SK-N-SH (cell line): ENCODE measurements around the gene ACSL3. TPM values are rescaled to one million over a fixed set of nuclear protein-coding genes. Genes with fewer than 3 reads are reported as not detected.
A peak's percentile ranks its signal among the peaks of the same experiment; 100 is the strongest.

Source experiments
- CTCF ChIA-PET: fragments of 300-600, 350-600 bp; formaldehyde crosslinking; extraction: SDS; loops from one replicate; lab custom pipeline; 2021; lab: Yijun Ruan, JAX
- POLR2A ChIA-PET: fragments of 350-600 bp; sonication (Branson Sonifier 250); formaldehyde crosslinking; extraction: SDS; loops from one replicate; lab custom pipeline; 2020; ENCODE audit warnings: antibody characterized with exemption, inconsistent platforms; lab: Yijun Ruan, JAX
- DNase-seq: peaks from one replicate; pipeline ENCODE4 v3.0.0; 2012
- H2AFZ ChIP-seq: fragments of 200-600 bp; sonication (generic); 2 replicates; pipeline ENCODE4 v1.8.1; 2016; ENCODE audit warnings: antibody characterized with exemption, mild to moderate bottlenecking, low read depth
- H3F3A ChIP-seq: fragments of 200-600 bp; sonication (generic); replicated peaks from 2 replicates; pipeline ENCODE3; 2016; ENCODE audit warnings: antibody characterized with exemption, mild to moderate bottlenecking; ENCODE audit not compliant: insufficient read depth
- H3K27ac ChIP-seq, 2 experiments: fragments of 200-500 bp in 1 of 2; fragments of 200-600 bp in 1 of 2; sonication (Bioruptor generic) in 1 of 2; sonication (generic), shearing (Covaris generic) in 1 of 2; 2 replicates each; pipeline versions ENCODE4 v1.5.1 to v1.6.1; 2014 to 2016; ENCODE audit warnings: low read depth in 2 of 2, inconsistent platforms in 1 of 2, low read length in 1 of 2, mild to moderate bottlenecking in 1 of 2, mixed read lengths in 1 of 2
- H3K27me3 ChIP-seq: fragments of 200-600 bp; sonication (generic), shearing (Covaris generic); 2 replicates; pipeline ENCODE4 v1.6.1; 2016; ENCODE audit warnings: mixed run types; ENCODE audit not compliant: insufficient read depth
- H3K36me3 ChIP-seq, 2 experiments: fragments of 200-500 bp in 1 of 2; fragments of 200-600 bp in 1 of 2; sonication (Bioruptor generic) in 1 of 2; sonication (generic) in 1 of 2; replicated peaks in 1 of 2; 2 replicates each; pipeline versions ENCODE3 to v1.5.1; 2014 to 2016; ENCODE audit warnings: low read length in 1 of 2, mild to moderate bottlenecking in 1 of 2; ENCODE audit not compliant: insufficient read depth in 2 of 2, control insufficient read depth in 1 of 2
- H3K4me1 ChIP-seq, 2 experiments: fragments of 200-500 bp in 1 of 2; fragments of 200-600 bp in 1 of 2; sonication (Bioruptor generic) in 1 of 2; sonication (generic), shearing (Covaris generic) in 1 of 2; 2 replicates each; pipeline versions ENCODE4 v1.5.1 to v1.6.1; 2014 to 2016; ENCODE audit warnings: low read depth in 1 of 2, low read length in 1 of 2, mixed run types in 1 of 2; ENCODE audit not compliant: insufficient read depth in 2 of 2, control insufficient read depth in 1 of 2
- H3K4me2 ChIP-seq: fragments of 200-600 bp; sonication (generic), shearing (Covaris generic); 2 replicates; pipeline ENCODE4 v1.6.1; 2017; ENCODE audit warnings: mixed run types
- H3K4me3 ChIP-seq, 2 experiments: fragments of 200-500 bp in 1 of 2; fragments of 200-600 bp in 1 of 2; sonication (Bioruptor generic) in 1 of 2; sonication (generic), shearing (Covaris generic) in 1 of 2; 2 replicates each; pipeline versions ENCODE4 v1.5.1 to v1.8.1; 2014 to 2016; ENCODE audit warnings: low read depth in 2 of 2, inconsistent platforms in 1 of 2, low read length in 1 of 2, mild to moderate bottlenecking in 1 of 2, mixed read lengths in 1 of 2, moderate library complexity in 1 of 2
- H3K79me2 ChIP-seq: fragments of 200-600 bp; sonication (generic); 2 replicates; pipeline ENCODE4 v1.8.1; 2017; ENCODE audit warnings: mild to moderate bottlenecking; ENCODE audit not compliant: insufficient read depth
- H3K9ac ChIP-seq: fragments of 200-600 bp; sonication (generic); 2 replicates; pipeline ENCODE4 v1.6.1; 2017; ENCODE audit warnings: mixed run types
- H3K9me2 ChIP-seq: fragments of 200-600 bp; sonication (generic); 2 replicates; pipeline ENCODE4 v1.6.1; 2017; ENCODE audit warnings: mixed run types
- H3K9me3 ChIP-seq: fragments of 200-600 bp; sonication (generic); 2 replicates; pipeline ENCODE4 v1.6.1; 2017; ENCODE audit warnings: mixed run types, mild to moderate bottlenecking, moderate library complexity
- H4K20me1 ChIP-seq: fragments of 200-600 bp; sonication (generic); 2 replicates; pipeline ENCODE4 v1.6.1; 2017; ENCODE audit warnings: mild to moderate bottlenecking, mixed run types; ENCODE audit not compliant: insufficient read depth
- FOXM1 ChIP-seq: IDR thresholded peaks from 2 replicates; pipeline ENCODE4 v1.4.0; 2012; ENCODE audit warnings: low read depth, mild to moderate bottlenecking
- MEF2A ChIP-seq: IDR thresholded peaks from 2 replicates; pipeline ENCODE4 v1.4.0; 2012; ENCODE audit warnings: low read depth, borderline replicate concordance
- NRF1 ChIP-seq: IDR thresholded peaks from 2 replicates; pipeline ENCODE4 v1.6.1; 2012; ENCODE audit warnings: low read depth, mild to moderate bottlenecking, low read length
- POLR2AphosphoS5 ChIP-seq: IDR thresholded peaks from 2 replicates; pipeline ENCODE4 v1.6.1; 2012; ENCODE audit warnings: low read depth, low read length
- RCOR1 ChIP-seq: fragments of 150-350 bp; IDR thresholded peaks from 2 replicates; pipeline ENCODE4 v1.6.1; 2017; ENCODE audit warnings: antibody characterized with exemption, low read length
- RXRA ChIP-seq: IDR thresholded peaks from 2 replicates; pipeline ENCODE4 v1.4.0; 2012; ENCODE audit warnings: low read depth, mild to moderate bottlenecking, borderline replicate concordance
- TAF1 ChIP-seq: IDR thresholded peaks from 2 replicates; pipeline ENCODE4 v1.6.1; 2012; ENCODE audit warnings: low read depth, mild to moderate bottlenecking, low read length, moderate library complexity, borderline replicate concordance
- WGBS: methylation state at CpG from one replicate; pipeline ENCODE4 v1.1.6; 2017; ENCODE audit warnings: low lambda C conversion rate; 5-methylcytosine and 5-hydroxymethylcytosine counted together
- polyA plus RNA-seq, 3 experiments: library from polyadenylated mRNA; depleted of rRNA; stranded (reverse); fragments of >200 nt; gene quantifications; 2 replicates each; pipeline ENCODE4 v1.2.3, GENCODE V29; 2012
- TF ChIP-seq, protein P1 (sequence below): IDR thresholded peaks from 2 replicates; pipeline ENCODE4 v1.6.1; 2012; ENCODE audit warnings: mild to moderate bottlenecking, low read depth, low read length, moderate library complexity
- TF ChIP-seq, protein P2 (sequence below): fragments of 200-600 bp; sonication (generic); IDR thresholded peaks from 2 replicates; pipeline ENCODE4 v1.6.1; 2017; ENCODE audit warnings: antibody characterized with exemption, mild to moderate bottlenecking, moderate library complexity
- TF ChIP-seq, protein P3 (sequence below): IDR thresholded peaks from 2 replicates; pipeline ENCODE4; 2012
- TF ChIP-seq, protein P4 (sequence below): IDR thresholded peaks from 2 replicates; pipeline ENCODE4 v1.4.0; 2012; ENCODE audit warnings: low read depth

Gene ACSL3
- polyA plus RNA-seq, 1 of the 3 experiments (the other 2 are of a cell fraction): 15.7 TPM

DNA sequence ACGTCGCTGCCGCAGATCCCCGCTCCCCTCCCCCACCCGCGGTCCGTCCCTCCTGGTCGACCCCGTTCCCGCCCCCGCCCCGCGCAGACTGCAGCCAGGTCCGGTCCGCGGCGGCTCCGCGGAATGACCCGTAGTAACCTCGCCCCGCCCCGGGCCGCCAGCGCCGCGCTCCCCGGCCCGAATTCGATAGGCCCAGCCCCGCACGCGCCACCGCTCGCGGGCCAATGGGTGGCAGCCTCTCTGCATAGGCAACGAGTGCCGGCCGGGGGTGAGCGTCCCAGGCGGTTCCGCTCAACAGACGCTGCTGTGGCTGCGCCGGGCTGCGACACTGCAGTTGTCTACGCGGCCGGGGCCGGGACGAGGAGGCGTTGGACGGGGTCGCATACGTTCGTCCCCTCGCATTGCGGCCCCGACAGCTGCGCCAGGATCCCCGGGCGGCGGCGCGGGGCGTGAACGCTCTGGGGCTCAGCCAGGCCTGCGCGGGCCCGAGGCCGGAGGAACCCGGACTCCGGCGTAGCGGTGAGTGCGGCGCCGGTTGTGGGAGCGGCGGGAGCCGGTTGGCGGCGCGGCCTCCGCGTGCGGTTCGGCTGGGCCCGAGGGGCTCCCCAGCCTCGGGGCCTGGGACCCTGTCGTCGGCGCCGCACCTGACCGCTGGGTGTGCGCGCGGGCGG, at the start of gene ACSL3 (continued):
- TF ChIP-seq, protein P1, sequence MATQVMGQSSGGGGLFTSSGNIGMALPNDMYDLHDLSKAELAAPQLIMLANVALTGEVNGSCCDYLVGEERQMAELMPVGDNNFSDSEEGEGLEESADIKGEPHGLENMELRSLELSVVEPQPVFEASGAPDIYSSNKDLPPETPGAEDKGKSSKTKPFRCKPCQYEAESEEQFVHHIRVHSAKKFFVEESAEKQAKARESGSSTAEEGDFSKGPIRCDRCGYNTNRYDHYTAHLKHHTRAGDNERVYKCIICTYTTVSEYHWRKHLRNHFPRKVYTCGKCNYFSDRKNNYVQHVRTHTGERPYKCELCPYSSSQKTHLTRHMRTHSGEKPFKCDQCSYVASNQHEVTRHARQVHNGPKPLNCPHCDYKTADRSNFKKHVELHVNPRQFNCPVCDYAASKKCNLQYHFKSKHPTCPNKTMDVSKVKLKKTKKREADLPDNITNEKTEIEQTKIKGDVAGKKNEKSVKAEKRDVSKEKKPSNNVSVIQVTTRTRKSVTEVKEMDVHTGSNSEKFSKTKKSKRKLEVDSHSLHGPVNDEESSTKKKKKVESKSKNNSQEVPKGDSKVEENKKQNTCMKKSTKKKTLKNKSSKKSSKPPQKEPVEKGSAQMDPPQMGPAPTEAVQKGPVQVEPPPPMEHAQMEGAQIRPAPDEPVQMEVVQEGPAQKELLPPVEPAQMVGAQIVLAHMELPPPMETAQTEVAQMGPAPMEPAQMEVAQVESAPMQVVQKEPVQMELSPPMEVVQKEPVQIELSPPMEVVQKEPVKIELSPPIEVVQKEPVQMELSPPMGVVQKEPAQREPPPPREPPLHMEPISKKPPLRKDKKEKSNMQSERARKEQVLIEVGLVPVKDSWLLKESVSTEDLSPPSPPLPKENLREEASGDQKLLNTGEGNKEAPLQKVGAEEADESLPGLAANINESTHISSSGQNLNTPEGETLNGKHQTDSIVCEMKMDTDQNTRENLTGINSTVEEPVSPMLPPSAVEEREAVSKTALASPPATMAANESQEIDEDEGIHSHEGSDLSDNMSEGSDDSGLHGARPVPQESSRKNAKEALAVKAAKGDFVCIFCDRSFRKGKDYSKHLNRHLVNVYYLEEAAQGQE: peak; percentile 75; the same call in 1 of the 2 replicates
- TF ChIP-seq MEF2A (no peak), FOXM1 (no peak), TAF1 (peak; percentile 98), RCOR1 (peak; percentile 8; the same call in 1 of the 2 replicates)
- TF ChIP-seq, protein P2, sequence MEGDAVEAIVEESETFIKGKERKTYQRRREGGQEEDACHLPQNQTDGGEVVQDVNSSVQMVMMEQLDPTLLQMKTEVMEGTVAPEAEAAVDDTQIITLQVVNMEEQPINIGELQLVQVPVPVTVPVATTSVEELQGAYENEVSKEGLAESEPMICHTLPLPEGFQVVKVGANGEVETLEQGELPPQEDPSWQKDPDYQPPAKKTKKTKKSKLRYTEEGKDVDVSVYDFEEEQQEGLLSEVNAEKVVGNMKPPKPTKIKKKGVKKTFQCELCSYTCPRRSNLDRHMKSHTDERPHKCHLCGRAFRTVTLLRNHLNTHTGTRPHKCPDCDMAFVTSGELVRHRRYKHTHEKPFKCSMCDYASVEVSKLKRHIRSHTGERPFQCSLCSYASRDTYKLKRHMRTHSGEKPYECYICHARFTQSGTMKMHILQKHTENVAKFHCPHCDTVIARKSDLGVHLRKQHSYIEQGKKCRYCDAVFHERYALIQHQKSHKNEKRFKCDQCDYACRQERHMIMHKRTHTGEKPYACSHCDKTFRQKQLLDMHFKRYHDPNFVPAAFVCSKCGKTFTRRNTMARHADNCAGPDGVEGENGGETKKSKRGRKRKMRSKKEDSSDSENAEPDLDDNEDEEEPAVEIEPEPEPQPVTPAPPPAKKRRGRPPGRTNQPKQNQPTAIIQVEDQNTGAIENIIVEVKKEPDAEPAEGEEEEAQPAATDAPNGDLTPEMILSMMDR: no peak; the same call in 1 of the 2 replicates
- TF ChIP-seq, protein P3, sequence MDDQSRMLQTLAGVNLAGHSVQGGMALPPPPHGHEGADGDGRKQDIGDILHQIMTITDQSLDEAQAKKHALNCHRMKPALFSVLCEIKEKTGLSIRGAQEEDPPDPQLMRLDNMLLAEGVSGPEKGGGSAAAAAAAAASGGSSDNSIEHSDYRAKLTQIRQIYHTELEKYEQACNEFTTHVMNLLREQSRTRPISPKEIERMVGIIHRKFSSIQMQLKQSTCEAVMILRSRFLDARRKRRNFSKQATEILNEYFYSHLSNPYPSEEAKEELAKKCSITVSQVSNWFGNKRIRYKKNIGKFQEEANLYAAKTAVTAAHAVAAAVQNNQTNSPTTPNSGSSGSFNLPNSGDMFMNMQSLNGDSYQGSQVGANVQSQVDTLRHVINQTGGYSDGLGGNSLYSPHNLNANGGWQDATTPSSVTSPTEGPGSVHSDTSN: peak; percentile 6; the same call in 1 of the 2 replicates

DNA sequence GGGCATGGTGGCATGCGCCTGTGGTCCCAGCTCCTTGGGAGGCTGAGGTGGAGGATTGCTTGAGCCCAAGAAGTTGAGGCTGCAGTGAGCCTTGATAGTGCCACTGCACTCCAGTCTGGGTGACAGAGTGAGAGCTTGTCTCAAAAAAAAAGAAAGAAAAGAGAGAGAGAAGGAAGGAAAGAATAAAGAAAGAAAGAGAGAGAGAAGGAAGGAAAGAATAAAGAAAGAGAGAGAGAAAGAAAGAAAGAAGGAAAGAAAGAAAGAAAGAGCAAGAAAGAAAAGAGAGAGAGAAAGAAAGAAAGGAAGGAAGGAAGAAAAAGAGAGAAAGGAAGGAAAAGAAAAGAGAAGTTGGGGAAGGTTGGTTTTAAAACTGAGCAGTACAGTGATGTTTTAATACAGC, 49.0 kb upstream of the ACSL3 start:
- no peak for DNase-seq
- Histone ChIP-seq H3K9me2 (no peaks in the 10 kb centered on the region), H3K36me3 (no peaks in the 10 kb centered on the region), H3K4me3 (no peak overlapping the region), H3K27ac (no peak overlapping the region), H3K4me1 (no peaks in the 10 kb centered on the region; a peak in 1 of 4 replicates), H3K79me2 (no peaks in the 10 kb centered on the region), H3K4me2 (no peak overlapping the region)
- TF ChIP-seq POLR2AphosphoS5 (no peak), TAF1 (no peak), NRF1 (no peak), RXRA (no peak), FOXM1 (no peak)
- TF ChIP-seq, protein P4, sequence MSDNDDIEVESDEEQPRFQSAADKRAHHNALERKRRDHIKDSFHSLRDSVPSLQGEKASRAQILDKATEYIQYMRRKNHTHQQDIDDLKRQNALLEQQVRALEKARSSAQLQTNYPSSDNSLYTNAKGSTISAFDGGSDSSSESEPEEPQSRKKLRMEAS: no peak
- TF ChIP-seq, all 33 proteins: peak for 0
- H3K9me3 ChIP-seq: no peaks in the 10 kb centered on the region
- no peaks in the 10 kb centered on the region for H3F3A ChIP-seq
- ChIA-PET POLR2A (no interaction called here), CTCF (interaction anchor here (0.6 kb wide), 1 partner anchor 83 kb away, joined by 3 read pairs; no protein-coding TSS in a partner anchor)
- no peak overlapping the region for H2AFZ ChIP-seq
- no peaks in the 10 kb centered on the region for H3K27me3 ChIP-seq
- WGBS: 100% methylated on average over 1 of the region's 1 CpG
- H4K20me1 ChIP-seq: no peaks in the 10 kb centered on the region
- no peak overlapping the region for H3K9ac ChIP-seq
